ELF-1 (cell line): ENCODE results near the gene EMP1.

Source experiments
- DNase-seq: peaks from one replicate; pipeline ENCODE4 v3.0.0-alpha.2; 2016; ENCODE audit warnings: low read depth, low spot score

The EMP1 gene

DNA sequence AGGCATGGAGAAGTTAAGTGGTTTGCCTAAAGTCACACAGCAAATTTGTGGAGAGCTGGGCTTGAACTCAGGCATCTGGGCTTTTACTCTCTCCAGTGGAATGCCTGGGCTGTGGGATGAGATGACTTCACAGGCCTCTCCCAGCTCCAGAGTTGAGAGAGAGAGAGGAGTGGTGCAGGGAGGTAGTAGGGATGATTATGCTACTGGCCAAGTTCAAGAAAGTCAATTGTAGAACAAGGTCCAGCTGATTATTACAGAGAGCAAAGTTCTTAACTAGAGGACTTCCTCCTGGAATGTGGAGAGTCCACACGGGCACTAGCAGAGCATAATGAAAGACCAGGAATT lies 769 bp upstream of the EMP1 start:
- DNase-seq = no peak

DNA sequence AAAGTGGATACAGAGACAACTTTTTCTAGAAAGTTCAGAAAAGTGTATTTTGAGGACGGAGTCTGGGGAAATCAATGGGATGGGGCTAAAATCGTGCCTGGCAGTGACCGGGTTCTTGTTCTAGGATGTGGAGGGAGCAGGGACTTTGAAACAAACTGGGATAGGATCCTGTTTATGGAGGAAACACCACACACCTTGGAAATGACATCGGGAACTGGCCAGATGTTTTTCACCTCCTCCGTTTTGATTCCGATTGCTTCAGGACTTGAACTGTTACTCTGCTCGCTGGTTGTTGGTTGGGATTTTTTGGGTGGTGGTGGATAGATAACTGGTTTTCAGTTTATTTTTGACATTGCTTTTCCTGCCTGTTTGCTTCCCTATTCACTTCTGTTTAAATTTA lies 506 bp downstream of the EMP1 start:
- no peak for DNase-seq

DNA sequence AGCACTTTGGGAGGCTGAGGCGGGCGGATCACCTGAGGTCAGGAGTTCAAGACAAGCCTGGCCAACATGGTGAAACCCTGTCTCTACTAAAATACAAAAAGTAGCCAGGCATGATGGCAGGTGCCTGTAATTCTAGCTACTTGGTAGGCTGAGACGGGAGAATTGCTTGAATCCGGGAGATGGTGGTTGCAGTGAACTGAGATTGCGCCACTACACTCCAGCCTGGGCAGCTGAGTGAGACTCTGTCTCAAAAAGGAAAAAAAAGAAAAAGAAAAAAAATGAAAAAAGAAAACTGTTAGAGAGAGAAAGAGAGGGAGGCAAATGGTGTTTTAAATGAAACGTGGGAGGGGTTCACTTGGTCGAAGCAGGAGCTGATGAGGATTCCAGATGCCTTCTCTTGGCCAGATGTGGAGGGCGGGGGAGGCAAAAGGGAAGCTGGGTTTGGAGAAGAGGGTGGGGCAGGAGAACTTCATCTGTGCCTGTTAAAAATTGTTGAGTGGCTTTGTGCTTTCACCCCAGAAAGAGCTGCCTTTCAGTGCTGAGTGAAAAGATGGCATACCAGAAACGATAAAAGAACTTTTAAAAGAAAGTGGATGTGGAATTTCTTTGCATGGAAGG lies 1.1 kb downstream of the EMP1 start:
- no peak for DNase-seq

DNA sequence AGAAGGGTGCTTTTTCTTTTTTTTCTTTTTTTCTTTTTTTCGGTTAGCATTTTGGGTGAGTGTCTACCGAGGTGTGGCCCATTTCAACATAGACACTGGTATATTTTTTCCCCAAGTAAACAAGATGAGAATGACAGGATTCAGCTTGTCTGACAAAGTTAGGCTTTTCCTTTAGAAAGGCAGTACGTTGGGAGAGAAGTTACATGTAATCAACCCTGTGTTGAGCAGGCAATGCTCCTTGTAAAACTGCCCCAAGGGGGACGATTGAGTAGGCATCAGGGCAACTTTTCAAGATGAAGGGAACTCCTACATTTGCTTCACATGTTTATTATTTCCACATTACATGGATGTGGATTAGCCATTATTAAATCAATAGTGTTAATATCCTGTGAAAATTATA lies 1.7 kb downstream of the EMP1 start:
- DNase-seq = no peak

DNA sequence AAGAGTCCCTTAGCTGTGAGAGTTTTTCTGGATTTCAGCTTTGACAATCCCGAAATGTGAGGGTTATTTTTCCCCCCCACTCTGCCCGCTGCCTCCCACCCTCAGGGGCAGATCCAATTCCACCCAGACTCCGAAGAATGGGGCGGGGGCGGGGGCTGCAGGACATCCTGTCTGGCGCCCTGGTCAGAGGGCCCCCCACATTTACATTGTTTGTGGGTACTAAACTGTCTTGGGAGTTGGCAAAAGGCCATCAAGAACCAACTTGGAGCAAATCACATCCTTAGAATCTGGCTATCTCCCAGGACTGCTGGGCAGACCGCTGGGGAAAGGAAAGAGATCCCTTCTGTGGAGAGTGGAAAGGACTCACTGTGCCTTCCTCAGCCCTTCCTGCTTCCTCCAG lies 2.4 kb downstream of the EMP1 start:
- DNase-seq = no peak

DNA sequence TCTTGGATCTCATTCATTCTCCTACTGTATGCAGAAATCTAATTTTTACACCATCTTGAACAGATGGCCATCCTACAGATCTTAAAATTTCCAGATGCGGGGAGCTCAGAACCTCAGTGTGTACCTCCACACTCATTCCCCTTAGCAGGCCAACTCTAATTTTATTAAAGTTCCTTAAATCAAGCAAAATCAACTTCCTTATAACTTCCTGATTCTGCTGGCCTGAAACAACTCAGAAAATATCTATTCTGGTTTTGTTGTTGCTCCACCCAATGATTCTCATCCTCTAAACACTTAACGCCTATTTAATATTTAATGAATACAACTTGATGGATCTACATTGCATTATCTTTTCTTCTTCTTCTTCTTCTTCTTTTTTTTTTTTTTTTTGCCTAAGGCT lies 3.1 kb downstream of the EMP1 start:
- no peak for DNase-seq

DNA sequence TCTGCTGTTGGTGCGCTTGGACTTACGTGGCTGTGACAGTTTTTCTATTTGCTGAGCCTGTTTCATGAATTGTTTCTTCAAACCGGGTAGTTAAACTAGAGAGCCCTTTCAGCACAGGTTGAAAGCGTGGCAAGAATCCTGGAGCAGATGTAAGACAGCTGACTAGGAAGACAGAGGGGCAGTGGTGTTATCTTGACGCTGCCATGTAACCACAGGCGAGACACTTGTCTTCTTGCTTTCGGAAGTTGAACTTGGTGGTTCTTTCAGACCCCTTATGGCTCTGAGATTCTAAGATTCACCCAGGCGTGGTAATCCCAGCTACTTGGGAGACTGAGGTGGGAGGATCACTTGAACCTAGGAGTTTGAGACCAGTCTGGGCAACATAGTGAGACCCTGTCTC lies 4.3 kb downstream of the EMP1 start:
- DNase-seq = no peak

DNA sequence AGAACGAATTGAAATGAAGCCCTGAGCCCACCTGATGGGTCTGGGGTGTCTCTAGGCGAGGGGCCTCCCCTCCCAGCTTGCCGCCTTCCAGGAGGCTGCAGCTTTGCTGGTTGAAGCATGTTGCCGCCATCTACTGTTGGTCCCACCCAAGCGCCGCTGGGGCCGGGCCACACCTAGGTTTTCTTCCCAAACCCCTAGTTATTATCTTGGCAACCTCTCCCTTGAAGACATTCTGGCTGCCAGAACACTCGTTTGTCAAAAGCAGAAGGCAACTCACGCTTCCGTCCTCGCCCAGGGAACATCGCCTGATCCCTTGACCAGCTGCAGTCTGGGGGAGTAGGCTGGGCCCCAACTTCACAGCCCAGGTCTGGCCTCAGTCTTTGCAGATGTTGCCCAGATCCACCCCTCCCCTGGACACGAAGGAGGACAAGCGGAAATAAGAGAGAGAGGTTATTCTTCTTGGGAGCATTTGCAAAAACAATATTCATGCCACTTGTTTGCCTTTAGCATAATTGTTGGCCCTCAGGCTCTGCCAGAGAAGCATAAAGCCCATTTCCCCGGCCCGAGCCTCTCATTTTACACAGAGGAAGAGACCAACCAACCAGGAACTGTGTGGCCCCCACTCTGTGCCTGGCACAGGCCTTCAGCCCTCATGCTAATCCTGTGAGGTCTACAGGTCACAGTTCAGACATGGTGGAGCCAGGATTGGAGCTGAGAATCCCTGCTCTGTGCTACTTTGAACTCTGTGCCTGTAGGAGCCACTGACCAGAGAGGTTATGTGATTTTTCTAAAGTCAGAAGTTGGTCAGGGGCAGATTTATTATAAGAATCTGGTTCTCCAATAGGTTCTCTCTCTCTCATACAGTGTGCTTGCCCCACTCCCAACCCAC lies 6.8 kb downstream of the EMP1 start:
- peak; percentile 71 for DNase-seq

DNA sequence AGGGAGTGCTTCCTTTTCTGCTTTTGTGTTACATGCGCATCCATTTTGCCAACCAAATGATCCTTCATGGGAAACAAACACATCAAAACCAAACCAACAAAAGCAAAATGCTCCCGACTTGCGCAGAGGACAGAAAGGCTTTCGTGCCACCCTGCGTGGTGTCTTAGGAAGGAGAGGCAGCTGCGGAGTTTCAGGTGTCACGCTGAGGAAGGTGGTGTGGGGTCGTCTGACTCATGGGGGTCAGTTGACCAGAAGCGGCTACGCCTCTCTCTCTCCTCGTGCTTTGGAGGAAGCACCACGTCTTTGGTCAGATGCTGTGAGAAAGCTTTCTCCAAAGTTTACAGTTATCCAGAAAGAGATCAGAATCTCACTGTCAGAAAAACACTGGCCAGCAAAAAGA lies 7.9 kb downstream of the EMP1 start:
- no peak for DNase-seq

DNA sequence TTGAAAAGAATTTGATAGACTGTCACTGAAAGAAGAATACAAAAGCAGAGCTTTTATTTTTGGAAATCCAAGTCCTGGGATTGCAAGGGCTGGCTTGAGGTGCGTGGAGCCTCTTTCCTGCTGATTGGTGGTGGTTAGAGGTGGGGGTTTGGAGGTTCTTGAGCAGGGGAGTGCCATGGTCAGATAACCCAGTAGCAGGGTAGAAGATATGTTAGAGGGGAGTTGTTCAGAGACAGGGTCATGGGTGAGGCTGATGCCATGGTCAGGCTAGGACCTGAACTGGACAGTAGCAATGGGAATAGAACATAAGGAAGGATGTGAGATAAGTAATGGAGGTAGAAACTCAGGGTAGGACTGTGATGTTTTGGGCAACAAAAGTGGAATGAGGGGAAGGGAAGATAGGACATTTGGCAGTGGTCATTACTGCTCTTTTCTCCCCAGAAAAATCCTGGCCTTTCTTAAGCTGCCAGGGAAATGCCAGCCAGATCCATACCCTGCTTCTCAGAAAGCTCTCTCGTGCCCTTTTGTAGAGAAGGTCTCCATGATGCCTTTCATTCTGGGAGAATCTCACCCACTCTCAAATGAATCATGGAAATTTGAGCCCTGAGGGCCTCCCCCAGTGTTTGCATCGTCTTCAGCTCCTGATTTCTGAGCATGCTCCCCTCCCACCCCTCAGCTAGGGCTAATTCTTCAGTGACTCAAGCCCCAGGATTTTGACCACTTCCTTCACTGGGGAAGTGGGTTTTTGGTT lies 9.5 kb downstream of the EMP1 start:
- DNase-seq = no peak

DNA sequence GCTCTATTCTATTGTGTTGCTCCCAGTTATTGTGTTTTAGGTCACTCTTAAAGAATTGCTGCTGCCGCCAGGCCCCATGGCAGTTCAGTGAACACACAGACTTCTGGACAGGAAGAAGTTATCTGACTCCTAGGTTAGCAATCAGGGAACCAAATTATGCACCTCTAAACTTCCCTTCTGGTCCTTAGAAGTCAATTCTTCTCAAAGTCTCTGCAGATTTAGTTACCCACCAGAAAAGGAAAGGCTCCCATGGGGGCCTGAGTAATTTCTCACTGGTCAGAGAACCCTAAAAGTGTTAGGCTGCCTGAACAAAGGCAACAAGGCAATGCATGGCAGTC lies 10.0 kb downstream of the EMP1 start:
- DNase-seq = no peak

DNA sequence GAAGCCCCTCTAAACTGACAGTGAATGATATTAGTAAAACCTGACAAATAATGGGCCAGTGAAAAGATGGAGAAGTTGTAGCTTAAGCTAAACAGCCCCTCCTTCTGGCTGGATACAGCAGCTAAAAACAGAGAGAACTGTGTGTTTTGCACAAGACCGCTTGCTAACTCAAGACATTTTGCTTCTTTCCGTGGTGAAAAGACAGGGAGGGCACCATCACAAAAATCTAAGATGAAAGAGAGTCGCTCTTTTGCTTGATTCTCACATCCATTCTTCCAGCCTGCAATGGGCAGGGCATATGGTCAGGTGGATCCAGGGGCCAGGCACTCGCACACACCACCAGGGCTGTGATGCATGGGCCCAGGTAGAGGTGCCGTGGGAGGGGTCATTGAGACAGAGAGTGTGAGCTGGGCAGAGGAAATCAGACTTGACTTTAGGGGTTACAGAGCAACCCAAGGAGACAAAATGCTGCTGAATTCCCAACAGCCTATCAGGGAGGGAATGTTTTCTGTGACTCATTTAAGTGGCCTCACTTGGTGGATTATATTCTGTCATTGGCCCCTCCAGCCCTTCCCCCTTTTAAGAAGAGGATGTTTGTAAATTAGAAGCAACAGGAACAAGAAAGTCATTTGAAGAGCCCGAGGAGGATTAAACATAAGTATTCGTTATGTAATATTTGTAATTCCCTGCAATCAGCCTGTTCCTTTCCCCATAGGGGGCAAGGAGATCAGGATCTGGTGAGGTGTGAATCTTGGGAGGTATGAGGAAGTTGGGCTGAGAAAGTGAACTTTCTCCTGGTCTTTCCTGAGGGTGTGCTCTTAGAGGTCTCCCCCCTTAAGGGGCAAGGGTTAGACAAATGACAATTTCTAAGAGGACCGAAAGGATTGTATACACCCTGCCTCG lies 12.3 kb downstream of the EMP1 start:
- no peak for DNase-seq

DNA sequence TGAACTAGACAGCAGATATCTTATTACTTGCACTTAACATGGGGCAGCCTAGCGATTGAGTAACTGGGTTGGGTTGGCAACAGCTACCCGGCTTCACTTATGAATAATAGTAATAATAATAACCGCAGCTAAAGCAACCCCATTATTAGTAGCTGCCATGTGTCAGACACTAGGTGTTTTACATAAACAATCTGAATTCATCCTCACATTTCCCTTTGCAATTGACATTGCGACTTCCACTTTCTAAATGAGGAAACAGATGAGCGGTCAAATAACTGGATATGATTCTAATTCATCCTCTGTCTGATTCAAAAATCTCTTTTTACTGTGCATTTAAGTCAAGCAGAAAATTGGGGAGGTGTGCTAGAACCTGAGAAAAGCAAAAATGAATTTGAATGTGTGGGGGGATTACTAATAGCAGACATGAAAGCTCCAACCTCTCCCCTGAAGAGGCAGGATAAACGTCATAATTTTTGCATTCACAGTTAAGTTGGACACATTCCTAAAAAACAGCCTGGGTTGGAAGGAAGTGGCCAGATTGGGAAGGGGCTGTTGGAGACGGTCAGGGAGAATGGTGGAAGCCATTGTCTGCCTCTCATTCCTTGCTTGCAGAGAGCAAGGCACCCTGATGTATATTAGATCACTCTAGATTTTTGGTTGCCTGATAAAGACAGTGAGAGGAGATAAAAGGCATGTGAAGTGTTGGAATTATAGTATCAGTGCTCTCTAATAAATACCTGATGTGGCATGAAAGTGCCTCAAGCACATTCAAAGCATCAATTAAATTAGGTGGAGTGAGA lies 13.1 kb downstream of the EMP1 start:
- no peak for DNase-seq

DNA sequence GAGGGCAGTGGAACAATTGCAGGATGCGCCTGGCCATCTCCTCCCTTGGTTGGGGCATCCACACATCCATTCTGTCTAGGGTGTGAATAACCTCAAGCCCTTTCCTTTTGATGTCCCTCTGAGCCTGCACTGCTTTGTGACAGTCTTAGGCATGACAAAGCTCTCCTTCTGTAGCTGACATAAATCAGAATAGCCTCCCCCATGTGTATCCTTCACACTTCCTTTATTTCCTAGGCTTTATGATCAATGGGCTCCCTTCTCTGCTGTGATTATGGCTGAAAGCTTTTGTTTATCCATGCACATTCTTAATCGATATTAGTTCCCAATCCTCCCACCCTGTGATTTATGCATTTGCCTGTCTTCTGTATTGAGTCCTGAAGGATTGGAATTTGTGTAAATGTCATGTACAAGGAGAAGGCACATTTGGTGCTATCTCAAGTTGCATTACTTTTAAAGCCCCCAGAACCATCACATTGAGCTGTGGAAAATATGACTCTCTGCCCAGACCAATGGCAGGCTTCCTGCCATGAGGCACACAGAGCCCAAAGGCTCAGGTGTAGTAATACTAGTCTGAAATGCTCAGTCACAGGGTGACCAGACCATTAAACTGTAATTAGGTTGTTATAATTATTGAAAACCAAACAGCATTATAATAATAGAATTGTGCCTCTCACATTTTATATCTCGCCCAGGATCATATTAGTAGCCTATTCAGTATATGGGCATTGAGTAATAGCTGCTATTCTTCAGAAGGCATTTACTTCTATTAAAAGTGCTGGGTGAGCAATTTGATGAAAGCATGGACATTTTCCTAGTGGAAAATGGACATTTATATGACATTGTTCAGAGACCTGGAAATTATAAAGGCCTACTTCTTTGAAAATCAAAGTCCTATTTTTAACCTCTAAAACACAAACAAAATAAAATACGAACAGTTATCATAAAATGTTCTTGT lies 14.0 kb downstream of the EMP1 start:
- DNase-seq = no peak

DNA sequence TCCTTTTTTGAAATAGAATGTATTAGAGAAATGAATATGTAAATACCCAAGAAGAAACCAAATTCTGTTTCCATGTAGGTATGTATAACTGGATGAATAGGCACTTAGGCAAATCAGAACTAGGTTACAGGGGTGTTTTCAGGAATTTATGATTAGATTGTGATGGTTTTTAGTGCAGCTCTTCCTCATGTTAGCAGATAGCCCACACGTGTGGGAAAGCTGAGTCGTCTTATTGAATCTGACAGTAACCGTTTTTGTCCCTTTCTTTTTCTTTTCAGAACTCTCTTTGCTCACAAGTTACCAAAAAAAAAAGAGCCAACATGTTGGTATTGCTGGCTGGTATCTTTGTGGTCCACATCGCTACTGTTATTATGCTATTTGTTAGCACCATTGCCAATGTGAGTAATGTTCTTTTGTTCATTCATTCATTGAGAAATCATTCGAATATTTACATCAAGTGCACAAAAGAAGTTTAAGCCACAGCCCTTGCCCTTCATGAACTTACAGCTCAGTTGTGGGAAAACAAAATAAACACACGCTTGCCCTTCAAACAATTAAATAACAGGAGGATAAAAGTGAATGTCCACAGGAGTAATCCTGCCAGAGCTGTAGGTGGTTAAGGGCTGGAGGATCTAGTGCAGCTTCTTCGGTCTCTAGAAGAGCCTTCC lies 14.8 kb downstream of the EMP1 start:
- no peak for DNase-seq

DNA sequence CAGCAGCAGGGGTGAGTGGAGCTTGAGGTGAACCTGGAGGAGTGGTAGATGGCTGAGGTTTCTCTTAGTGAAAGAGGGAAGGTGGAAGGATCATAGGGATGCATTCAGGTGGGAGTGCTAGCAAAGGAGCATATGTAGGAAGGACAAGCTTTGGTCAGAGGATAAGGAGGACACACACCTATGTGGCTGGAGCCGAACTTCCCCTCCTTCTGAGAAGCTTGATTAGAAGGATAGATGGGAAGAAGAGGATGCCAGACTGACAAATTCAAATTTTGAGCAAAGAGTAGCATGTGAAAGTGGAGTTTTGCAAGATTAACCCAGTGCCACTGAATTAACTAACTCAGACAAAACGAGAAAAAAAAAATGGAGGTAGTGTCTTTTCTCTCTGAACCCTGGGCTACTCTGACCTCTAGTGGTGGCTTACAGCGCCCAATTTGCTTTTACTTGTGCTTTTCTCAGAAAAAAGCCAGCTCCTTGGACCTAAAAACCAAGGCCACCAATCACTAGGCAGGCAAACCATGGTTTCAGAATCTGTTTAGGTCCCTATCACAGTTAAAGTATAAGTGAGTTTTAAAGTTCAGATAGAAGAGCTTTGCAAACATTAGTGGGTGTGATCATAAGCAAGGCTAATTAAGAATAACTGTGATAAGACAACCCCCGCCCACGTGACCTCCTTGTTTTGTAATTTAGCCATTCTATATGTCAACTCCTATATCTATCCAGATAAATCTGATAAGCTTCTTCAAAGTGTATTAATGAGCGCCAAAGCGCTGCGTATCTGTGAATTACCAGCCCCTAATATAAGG lies 15.5 kb downstream of the EMP1 start:
- DNase-seq = peak; percentile 78

DNA sequence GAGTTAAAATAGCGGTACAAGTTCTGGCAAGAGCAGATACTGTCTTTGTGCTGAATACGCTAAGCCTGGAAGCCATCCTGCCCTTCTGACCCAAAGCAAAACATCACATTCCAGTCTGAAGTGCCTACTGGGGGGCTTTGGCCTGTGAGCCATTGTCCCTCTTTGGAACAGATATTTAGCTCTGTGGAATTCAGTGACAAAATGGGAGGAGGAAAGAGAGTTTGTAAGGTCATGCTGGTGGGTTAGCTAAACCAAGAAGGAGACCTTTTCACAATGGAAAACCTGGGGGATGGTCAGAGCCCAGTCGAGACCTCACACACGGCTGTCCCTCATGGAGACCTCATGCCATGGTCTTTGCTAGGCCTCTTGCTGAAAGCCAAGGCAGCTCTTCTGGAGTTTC lies 18.5 kb downstream of the EMP1 start:
- no peak for DNase-seq

DNA sequence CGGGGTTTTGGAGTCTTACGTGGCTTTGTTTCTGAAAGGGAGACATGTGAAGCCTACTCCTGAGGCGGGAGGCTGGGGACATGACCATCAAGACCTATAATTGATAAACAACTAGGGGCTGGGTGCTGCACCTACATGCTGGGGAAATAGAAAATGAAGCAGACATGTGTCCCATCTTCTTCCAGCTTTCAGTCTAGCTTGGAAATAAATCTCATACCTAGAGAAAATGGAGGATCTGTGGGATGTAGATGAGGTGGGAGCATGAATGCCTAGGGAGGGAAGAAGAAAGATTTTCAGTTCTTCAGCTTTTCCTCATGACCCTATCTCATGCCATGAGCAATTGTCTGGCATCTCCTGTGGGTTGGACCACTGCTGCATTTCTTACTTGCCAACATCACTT lies 22.1 kb downstream of the EMP1 start:
- no peak for DNase-seq

DNA sequence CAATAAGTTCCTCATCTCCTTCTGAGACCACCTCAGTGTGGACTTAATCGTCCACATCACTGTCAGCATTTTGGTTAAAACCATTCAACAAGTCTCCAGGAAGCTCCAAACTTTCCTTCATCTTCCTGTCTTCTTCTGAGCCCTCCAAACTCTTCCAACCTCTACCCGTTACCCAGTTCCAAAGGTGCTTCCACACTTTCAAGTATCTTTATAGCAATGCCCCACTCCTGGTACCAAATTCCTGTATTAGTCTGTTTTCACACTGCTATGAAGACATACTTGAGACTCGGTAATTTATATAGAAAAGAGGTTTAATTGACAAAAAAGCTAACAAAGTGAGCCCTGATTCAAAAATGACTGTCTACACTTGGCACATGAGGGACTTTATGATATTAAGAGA lies 22.8 kb downstream of the EMP1 start:
- no peak for DNase-seq
